ENCODE measurements around the gene ADCY9.

Gene ADCY9

GRCh38 chr16:3912897-3913296, 203.3 kb downstream of the ADCY9 start:
- DNase-seq (ENCODE audit: low spot score): no peak
